ENCODE results near the gene CFAP20. TPM values are rescaled to one million over a fixed set of nuclear protein-coding genes. Genes with fewer than 3 reads are reported as not detected.
"Not testable (repeated sequence)": the region's sequence is repeated elsewhere in the genome, so short reads cannot be mapped to it uniquely, and the experiment has no call there.

The CFAP20 gene
- total RNA-seq, 1 experiment from 2014 or later = 36.9 TPM

DNA sequence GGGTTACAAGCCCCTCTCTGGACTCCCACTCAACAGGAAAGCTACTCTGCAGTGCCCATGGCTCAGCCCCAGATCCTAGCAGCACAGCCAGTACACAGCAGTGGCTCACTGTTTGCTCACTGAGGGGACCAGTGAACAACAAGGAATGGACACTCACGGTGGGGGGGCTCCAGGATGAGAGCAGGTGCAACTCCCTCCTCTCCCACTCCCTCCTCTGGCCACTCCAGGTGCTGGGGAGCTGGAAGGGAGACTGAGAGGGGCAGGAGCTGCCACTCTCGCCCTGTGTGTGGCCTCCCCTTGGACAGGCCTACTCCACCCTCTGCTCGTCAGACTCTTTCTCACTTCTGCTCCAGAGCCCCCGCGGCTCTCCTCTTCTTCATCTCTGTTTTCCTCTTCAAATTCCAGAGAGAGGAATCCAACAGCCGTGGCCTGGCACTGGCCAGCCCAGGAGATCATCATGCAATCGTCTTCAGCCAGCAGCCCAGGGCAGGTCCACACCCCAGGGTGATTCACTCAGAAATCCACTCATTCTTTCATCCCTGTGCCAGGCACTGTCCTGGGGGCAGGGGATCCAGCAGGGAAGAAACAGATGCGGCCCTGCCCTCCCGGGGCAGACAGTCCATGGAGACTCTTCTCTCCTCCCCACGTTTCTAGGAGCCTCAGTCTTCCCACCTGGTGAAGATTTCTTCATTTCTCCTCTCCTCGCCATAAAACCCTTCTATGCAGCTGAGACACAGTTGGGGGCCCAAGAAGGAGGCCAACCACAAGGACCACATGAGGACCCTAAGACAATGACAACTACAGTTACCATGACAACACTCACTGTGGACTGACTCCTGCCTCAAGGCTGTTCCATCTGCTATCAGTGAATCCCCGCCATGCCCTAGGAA, 30.7 kb downstream of the CFAP20 start:
- ChIA-PET POLR2A (interaction anchor here (0.6 to 1.8 kb wide), 2 partner anchors 22 to 354 kb away, joined by 4 to 5 read pairs; no protein-coding TSS in a partner anchor), CTCF (interaction anchor here (0.6 to 1.2 kb wide), 5 partner anchors 29 to 235 kb away, joined by 3 to 4 read pairs (median 3); no protein-coding TSS in a partner anchor)
- no peaks in the 10 kb centered on the region for H3K9me3 Mint-ChIP-seq (ENCODE audit: unreplicated experiment)
- TF ChIP-seq, protein P1, sequence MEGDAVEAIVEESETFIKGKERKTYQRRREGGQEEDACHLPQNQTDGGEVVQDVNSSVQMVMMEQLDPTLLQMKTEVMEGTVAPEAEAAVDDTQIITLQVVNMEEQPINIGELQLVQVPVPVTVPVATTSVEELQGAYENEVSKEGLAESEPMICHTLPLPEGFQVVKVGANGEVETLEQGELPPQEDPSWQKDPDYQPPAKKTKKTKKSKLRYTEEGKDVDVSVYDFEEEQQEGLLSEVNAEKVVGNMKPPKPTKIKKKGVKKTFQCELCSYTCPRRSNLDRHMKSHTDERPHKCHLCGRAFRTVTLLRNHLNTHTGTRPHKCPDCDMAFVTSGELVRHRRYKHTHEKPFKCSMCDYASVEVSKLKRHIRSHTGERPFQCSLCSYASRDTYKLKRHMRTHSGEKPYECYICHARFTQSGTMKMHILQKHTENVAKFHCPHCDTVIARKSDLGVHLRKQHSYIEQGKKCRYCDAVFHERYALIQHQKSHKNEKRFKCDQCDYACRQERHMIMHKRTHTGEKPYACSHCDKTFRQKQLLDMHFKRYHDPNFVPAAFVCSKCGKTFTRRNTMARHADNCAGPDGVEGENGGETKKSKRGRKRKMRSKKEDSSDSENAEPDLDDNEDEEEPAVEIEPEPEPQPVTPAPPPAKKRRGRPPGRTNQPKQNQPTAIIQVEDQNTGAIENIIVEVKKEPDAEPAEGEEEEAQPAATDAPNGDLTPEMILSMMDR (IDR thresholded peaks at IDR 0.05; ENCODE audit: unreplicated experiment) = no peak
- no peaks in the 10 kb centered on the region for H3K27me3 Mint-ChIP-seq (ENCODE audit: insufficient read depth, unreplicated experiment)
- H3K27ac Mint-ChIP-seq (ENCODE audit: low read depth, unreplicated experiment) = peak overlapping the region; percentile 33
- intact Hi-C loops (cut with micrococcal nuclease) = no loop called here
- H3K4me1 Mint-ChIP-seq (ENCODE audit: insufficient read depth, unreplicated experiment) = peaks cover 12% of the 10 kb centered on the region
- DNase-seq (ENCODE audit: unreplicated experiment) = peak; percentile 60
- no TSS peak for BruUV-seq (replicated peaks)
- H3K4me3 Mint-ChIP-seq (ENCODE audit: unreplicated experiment) = no peak overlapping the region
- H3K36me3 Mint-ChIP-seq (ENCODE audit: insufficient read depth, unreplicated experiment) = no peaks in the 10 kb centered on the region

DNA sequence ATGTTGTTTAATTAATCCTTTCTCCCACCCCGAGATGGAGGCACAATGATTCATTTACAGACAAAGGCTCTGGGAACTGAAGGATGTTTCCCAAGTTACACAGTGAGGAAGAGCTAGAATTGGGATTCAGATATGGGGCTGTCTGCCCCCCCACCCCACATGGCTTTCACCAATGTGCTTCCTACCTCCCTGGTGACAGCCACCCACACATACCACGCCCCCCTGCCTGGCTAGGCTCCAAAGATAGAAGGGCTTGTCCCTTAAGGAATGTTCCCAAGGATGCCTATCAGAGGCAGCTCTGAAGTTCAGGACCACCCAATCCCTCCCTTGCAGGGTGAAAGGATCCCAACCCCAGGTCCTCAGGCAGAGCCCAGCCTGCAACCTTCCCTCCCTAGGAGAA, 32.9 kb downstream of the CFAP20 start:
- intact Hi-C loops (cut with micrococcal nuclease) = loop anchor here (2.0 kb wide), 1 partner anchor 73 kb away; no protein-coding TSS in a partner anchor
- H3K27me3 Mint-ChIP-seq (ENCODE audit: insufficient read depth, unreplicated experiment) = peaks cover 17% of the 10 kb centered on the region
- DNase-seq (ENCODE audit: unreplicated experiment) = no peak
- no peaks in the 10 kb centered on the region for H3K36me3 Mint-ChIP-seq (ENCODE audit: insufficient read depth, unreplicated experiment)
- TF ChIP-seq, protein P1 (IDR thresholded peaks at IDR 0.05; ENCODE audit: unreplicated experiment) = no peak
- no TSS peak for BruUV-seq (replicated peaks)
- ChIA-PET CTCF (interaction anchor here (0.6 to 1.5 kb wide), 5 partner anchors 13 to 291 kb away, joined by 3 to 5 read pairs (median 3); no protein-coding TSS in a partner anchor), POLR2A (interaction anchor here (1.0 to 1.2 kb wide), 2 partner anchors 30 to 176 kb away, joined by 3 to 4 read pairs; no protein-coding TSS in a partner anchor)
- no peak overlapping the region for H3K4me3 Mint-ChIP-seq (ENCODE audit: unreplicated experiment)
- no peaks in the 10 kb centered on the region for H3K9me3 Mint-ChIP-seq (ENCODE audit: unreplicated experiment)
- H3K27ac Mint-ChIP-seq (ENCODE audit: low read depth, unreplicated experiment) = no peak overlapping the region
- peaks cover 12% of the 10 kb centered on the region for H3K4me1 Mint-ChIP-seq (ENCODE audit: insufficient read depth, unreplicated experiment)

DNA sequence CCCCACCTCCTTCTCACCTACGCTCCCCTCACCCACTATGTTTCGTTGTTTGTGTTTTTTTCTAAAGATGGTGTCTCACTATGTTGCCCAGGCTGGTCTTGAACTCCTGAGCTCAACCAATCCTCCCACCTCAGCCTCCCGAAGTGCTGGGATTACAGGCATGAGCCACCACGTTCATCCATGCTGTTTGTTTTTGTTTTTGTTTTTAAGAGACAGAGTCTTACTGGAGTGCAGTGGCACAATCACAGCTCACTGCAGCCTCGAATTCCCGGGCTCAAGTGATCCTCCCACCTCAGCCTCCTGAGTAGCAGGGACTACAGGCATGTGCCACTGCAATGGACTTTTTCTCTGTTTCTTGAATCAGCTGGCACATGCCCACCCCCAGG, 33.6 kb downstream of the CFAP20 start:
- H3K4me1 Mint-ChIP-seq (ENCODE audit: insufficient read depth, unreplicated experiment) = peaks cover 12% of the 10 kb centered on the region
- H3K36me3 Mint-ChIP-seq (ENCODE audit: insufficient read depth, unreplicated experiment); H3K4me3 Mint-ChIP-seq (ENCODE audit: unreplicated experiment); BruUV-seq (replicated peaks); DNase-seq (ENCODE audit: unreplicated experiment); intact Hi-C loops (cut with micrococcal nuclease); H3K27ac Mint-ChIP-seq (ENCODE audit: low read depth, unreplicated experiment); H3K9me3 Mint-ChIP-seq (ENCODE audit: unreplicated experiment): not testable (repeated sequence)
- ChIA-PET POLR2A (interaction anchor here (1.2 kb wide), 1 partner anchor 175 kb away, joined by 4 read pairs; no protein-coding TSS in a partner anchor), CTCF (interaction anchor here (1.3 to 1.5 kb wide), 2 partner anchors 14 to 27 kb away, joined by 3 to 5 read pairs; no protein-coding TSS in a partner anchor)
- peaks cover 17% of the 10 kb centered on the region for H3K27me3 Mint-ChIP-seq (ENCODE audit: insufficient read depth, unreplicated experiment)

DNA sequence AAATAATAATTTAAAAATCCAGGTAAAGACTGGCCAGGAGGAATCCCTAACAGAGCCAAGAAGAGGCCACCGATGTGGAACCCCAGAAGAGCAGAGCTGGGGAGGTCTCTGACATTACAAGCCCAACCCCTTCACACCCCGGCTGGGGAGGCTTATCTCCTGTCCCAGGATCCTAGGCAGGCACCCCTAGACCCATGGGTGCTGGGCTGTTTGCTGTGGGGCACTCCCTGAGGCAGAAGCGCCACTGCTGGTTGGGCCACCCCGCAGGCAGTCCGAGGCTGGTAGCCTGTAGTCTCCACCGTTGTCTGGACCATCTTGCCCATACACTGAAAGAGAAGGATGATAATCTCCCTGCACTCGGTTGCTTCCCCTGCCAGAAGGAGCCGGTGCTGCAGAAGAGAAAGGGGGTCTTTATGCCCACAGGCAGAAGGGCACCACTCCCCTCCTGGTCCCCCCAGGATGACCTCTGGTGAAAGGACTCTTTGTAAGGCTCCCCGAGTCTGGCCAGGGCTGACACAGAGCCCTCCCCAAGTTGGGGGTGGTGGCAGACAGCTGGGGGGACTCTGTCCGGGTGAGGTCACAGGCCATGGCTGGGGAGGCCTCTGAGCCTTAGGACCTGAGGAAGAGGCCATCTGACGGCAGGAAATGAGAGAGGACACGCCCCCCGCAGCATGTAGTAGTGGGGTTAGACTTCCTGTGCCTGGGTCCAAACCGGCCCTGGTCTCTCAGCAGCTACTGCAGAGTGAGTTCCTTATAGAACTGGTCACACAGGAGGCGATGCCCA, 34.2 kb downstream of the CFAP20 start:
- TF ChIP-seq, protein P1 (IDR thresholded peaks at IDR 0.05; ENCODE audit: unreplicated experiment) = no peak
- ChIA-PET CTCF (interaction anchor here (1.5 kb wide), 1 partner anchor 14 kb away, joined by 3 read pairs; no protein-coding TSS in a partner anchor), POLR2A (interaction anchor here (1.2 kb wide), 1 partner anchor 175 kb away, joined by 4 read pairs; no protein-coding TSS in a partner anchor)
- H3K9me3 Mint-ChIP-seq (ENCODE audit: unreplicated experiment) = no peaks in the 10 kb centered on the region
- no peak overlapping the region for H3K27ac Mint-ChIP-seq (ENCODE audit: low read depth, unreplicated experiment)
- no TSS peak for BruUV-seq (replicated peaks)
- DNase-seq (ENCODE audit: unreplicated experiment) = no peak
- intact Hi-C loops (cut with micrococcal nuclease) = no loop called here
- peaks cover 12% of the 10 kb centered on the region for H3K4me1 Mint-ChIP-seq (ENCODE audit: insufficient read depth, unreplicated experiment)
- peaks cover 17% of the 10 kb centered on the region for H3K27me3 Mint-ChIP-seq (ENCODE audit: insufficient read depth, unreplicated experiment)
- H3K4me3 Mint-ChIP-seq (ENCODE audit: unreplicated experiment) = no peak overlapping the region
- no peaks in the 10 kb centered on the region for H3K36me3 Mint-ChIP-seq (ENCODE audit: insufficient read depth, unreplicated experiment)
